RWPE2 (cell line): Measurements from ENCODE around the gene PYGM.

Experiments
- ATAC-seq: fragments of 200-7000 bp; cut with Tn5 transposase; 3 replicates; pipeline ENCODE4 v1.9.1; 2021; ENCODE audit warnings: low read depth
- DNase-seq: peaks from one replicate; pipeline ENCODE4 v3.0.0-alpha.2; 2020; ENCODE audit warnings: low spot score
- H3K27ac ChIP-seq: fragments of 450-650 bp; 2 replicates; pipeline ENCODE4 v1.5.1; 2017; ENCODE audit warnings: mild to moderate bottlenecking; ENCODE audit not compliant: poor library complexity, severe bottlenecking
- H3K27me3 ChIP-seq: fragments of 250-450 bp; sonication (Bioruptor Pico); 2 replicates; pipeline ENCODE4 v1.5.1; 2021; ENCODE audit warnings: mild to moderate bottlenecking, moderate library complexity; ENCODE audit not compliant: insufficient read depth, poor library complexity, severe bottlenecking
- H3K36me3 ChIP-seq: fragments of 250-450 bp; sonication (Bioruptor Pico); 2 replicates; pipeline ENCODE4 v1.5.1; 2020; ENCODE audit warnings: low read depth, mild to moderate bottlenecking, moderate library complexity
- H3K4me1 ChIP-seq: fragments of 250-450 bp; sonication (Bioruptor Pico); 2 replicates; pipeline ENCODE4 v1.5.1; 2021; ENCODE audit warnings: mild to moderate bottlenecking, moderate library complexity; ENCODE audit not compliant: insufficient read depth, poor library complexity, severe bottlenecking
- H3K4me3 ChIP-seq: fragments of 250-450 bp; sonication (Bioruptor Pico); 2 replicates; pipeline ENCODE4 v1.5.1; 2021; ENCODE audit warnings: mild to moderate bottlenecking, moderate library complexity; ENCODE audit not compliant: severe bottlenecking
- H3K9me3 ChIP-seq: fragments of 250-450 bp; sonication (Bioruptor Pico); 2 replicates; pipeline ENCODE4 v1.5.1; 2021; ENCODE audit warnings: mild to moderate bottlenecking, moderate library complexity; ENCODE audit not compliant: severe bottlenecking
- CTCF ChIP-seq: fragments of 450-650 bp; IDR thresholded peaks from one replicate; pipeline ENCODE4 v1.5.1; 2017; ENCODE audit warnings: mild to moderate bottlenecking, moderate library complexity; ENCODE audit not compliant: poor library complexity, severe bottlenecking

Gene PYGM

DNA sequence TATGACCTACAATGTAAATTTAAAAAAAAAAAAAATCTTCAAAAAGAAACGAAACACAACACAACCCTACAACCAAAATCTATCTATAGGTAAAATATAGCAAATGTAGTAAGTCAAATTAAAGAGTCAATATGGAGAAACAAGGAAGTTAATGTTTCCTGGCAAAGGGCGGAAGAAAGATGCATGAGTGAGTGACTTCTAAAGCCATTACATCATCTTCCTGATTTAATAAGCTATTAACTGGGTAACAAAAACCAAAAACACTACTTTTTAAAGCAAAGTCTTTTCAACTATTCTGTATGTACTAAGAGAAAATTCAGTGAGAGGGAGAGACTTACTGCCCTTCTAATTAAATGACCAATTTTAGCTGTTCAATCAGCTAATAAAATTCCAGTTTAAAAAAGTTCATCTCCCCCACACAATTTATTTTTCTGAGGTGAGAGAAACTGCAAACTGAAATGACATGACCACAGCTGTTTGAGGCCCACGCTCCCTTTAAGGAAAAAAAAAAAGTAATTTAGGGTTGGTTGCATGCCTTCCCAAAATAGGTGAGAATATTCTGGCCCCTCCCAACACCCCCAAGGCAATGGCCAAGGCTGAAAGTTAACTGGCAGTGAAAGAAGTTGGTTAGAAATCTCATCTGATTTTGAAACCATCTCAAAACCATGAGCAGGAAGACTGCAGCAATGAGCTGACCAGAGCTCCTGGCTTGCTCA is 12.7 kb upstream of the PYGM start:
- Histone ChIP-seq H3K4me1 (peaks cover 14% of the 10 kb centered on the region), H3K9me3 (no peaks in the 10 kb centered on the region), H3K4me3 (no peak overlapping the region), H3K27me3 (no peaks in the 10 kb centered on the region), H3K36me3 (peaks cover 100% of the 10 kb centered on the region), H3K27ac (no peak overlapping the region)
- TF ChIP-seq CTCF = no peak
- no peak for ATAC-seq
- DNase-seq = no peak

DNA sequence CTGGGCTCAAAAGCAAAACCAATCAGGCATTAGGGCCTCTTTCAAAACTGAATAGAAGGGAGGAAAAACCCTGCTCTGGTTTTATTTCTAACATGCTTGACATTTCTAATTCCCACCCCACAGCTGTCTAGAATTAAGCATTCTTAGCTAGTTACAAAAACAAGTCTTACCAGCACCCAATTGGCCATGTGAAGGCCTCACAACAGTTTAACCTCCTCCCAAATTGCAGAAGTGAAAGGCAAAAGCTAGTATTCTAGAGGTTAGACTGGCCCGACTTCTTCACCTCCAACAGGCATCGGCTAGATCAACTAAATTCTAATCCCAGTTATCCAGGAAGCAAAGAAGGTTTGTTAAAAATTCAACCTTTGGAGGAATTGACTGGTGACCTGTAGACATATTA is 12.1 kb upstream of the PYGM start:
- ATAC-seq (no peak), DNase-seq (no peak)
- H3K9me3 ChIP-seq = no peaks in the 10 kb centered on the region
- H3K27me3 ChIP-seq = no peaks in the 10 kb centered on the region
- no peak overlapping the region for H3K27ac ChIP-seq
- H3K4me3 ChIP-seq = no peak overlapping the region
- H3K36me3 ChIP-seq = peaks cover 100% of the 10 kb centered on the region
- H3K4me1 ChIP-seq = peaks cover 13% of the 10 kb centered on the region
- no peak for TF ChIP-seq CTCF

DNA sequence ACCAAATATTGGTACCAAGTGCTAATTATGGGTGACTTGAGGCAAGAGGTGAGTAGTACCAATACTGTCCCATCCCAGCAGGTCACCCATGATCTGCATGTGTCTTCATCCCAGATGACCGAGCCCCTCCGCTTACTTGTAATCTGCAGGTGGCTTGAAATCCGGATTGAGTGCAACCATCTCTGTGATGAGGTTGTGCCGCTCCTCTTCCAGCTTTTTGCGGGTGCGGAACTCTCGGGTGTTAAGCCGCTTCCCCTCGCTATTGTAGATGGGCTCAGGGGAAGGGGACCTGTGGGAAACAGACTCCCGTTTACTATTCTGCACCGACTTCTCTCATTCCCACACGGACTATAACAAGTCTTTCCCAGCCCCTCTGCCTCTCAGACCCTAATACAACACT is 10.3 kb upstream of the PYGM start:
- Histone ChIP-seq H3K9me3 (no peaks in the 10 kb centered on the region), H3K4me1 (no peaks in the 10 kb centered on the region), H3K27ac (no peak overlapping the region), H3K27me3 (no peaks in the 10 kb centered on the region), H3K4me3 (no peak overlapping the region), H3K36me3 (peaks cover 95% of the 10 kb centered on the region)
- DNase-seq = no peak
- ATAC-seq = no peak
- no peak for TF ChIP-seq CTCF

GRCh38 chr11:64769283-64769682 is 9.5 kb upstream of the PYGM start:
- no peak overlapping the region for H3K4me3 ChIP-seq
- H3K27ac ChIP-seq = no peak overlapping the region
- no peaks in the 10 kb centered on the region for H3K27me3 ChIP-seq
- no peak for ATAC-seq
- no peak for TF ChIP-seq CTCF
- H3K36me3 ChIP-seq = peaks cover 95% of the 10 kb centered on the region
- H3K4me1 ChIP-seq = no peaks in the 10 kb centered on the region
- H3K9me3 ChIP-seq = no peaks in the 10 kb centered on the region
- no peak for DNase-seq

DNA sequence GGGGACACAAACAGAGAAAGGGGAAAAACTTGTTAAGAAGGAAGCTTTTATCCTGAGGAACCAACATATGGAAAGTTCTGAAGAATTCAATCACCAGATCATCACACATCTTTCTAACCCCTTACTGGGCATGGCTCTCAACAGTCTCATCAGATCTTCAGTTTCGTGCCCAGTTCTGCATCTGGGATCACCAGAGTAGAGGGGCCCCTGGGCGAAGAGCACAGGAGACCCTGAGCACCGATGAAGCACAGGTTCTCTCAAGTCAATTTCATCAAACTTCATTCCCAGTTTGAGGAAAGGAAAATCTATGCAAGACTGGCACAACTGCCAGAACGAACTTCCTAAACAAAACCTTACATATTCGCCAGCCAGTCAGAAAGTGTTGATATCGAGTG is 8.5 kb upstream of the PYGM start:
- H3K4me1 ChIP-seq = peaks cover 6% of the 10 kb centered on the region
- H3K27ac ChIP-seq = no peak overlapping the region
- H3K36me3 ChIP-seq = peaks cover 95% of the 10 kb centered on the region
- ATAC-seq (no peak), DNase-seq (no peak)
- H3K27me3 ChIP-seq = no peaks in the 10 kb centered on the region
- TF ChIP-seq CTCF = no peak
- no peaks in the 10 kb centered on the region for H3K9me3 ChIP-seq
- H3K4me3 ChIP-seq = no peak overlapping the region
